ENCODE measurements around the gene CACFD1. TPM values are rescaled to one million over a fixed set of nuclear protein-coding genes. Genes with fewer than 3 reads are reported as not detected.

Gene CACFD1
- polyA plus RNA-seq, 3 donors = 5.0 to 6.7 (median 5.1) TPM

GRCh38 chr9:133420392-133420827 lies 39.4 kb upstream of the CACFD1 start:
- Histone ChIP-seq H3K27me3 (ENCODE audit: control insufficient read depth in 2 of 2, insufficient read depth in 2 of 2, low read length in 2 of 2) (no peaks in the 10 kb centered on the region), H3K79me2 (ENCODE audit: insufficient read depth, low read length) (peaks cover 25% of the 10 kb centered on the region), H3K4me1 (ENCODE audit: control insufficient read depth in 1 of 2, insufficient read depth in 2 of 2, low read length in 2 of 2) (peaks cover 21 to 26% of the 10 kb centered on the region in 2 donors), H3K9ac (ENCODE audit: insufficient read depth, low read length, poor library complexity, severe bottlenecking) (no peak overlapping the region), H3K9me3 (replicated peaks in 1 of 2; ENCODE audit: control insufficient read depth in 1 of 2, insufficient read depth in 1 of 2, low read length in 2 of 2) (no peaks in the 10 kb centered on the region), H3K36me3 (replicated peaks in 1 of 2; ENCODE audit: control insufficient read depth in 1 of 2, insufficient read depth in 2 of 2, low read length in 2 of 2) (peaks cover 0 to 5% of the 10 kb centered on the region in 2 donors), H3K4me2 (replicated peaks; ENCODE audit: extremely low read depth, low read length, poor library complexity, severe bottlenecking) (no peak overlapping the region), H4K20me1 (ENCODE audit: insufficient read depth, low read length) (peaks cover 14% of the 10 kb centered on the region), H3K27ac (ENCODE audit: low read depth in 1 of 2, low read length in 2 of 2) (no peak overlapping the region), H2AFZ (ENCODE audit: insufficient read depth, low read depth, low read length, poor library complexity, severe bottlenecking) (no peak overlapping the region), H3K4me3 (replicated peaks in 1 of 3; ENCODE audit: low read depth in 2 of 3, low read length in 3 of 3) (no peak overlapping the region)
- H3K27ac Mint-ChIP-seq = peak overlapping the region in 2 of 7 donors; percentile 30 to 43
- H3K36me3 Mint-ChIP-seq = peaks cover 0 to 5% of the 10 kb centered on the region in 2 donors
- 57% methylated on average over 5 of the region's 5 CpGs for WGBS (ENCODE audit: insufficient coverage)
- peaks cover 0 to 5% (median 3%) of the 10 kb centered on the region in 3 donors for H3K27me3 Mint-ChIP-seq (ENCODE audit: low read depth in 3 of 3)
- intact Hi-C loops (cut with micrococcal nuclease) = loop anchor here in 1 of 2 donors (5.0 kb wide), 1 partner anchor 37 kb away; the partner anchor contains the start of gene CACFD1
- peaks cover 0 to 8% (median 0%) of the 10 kb centered on the region in 7 donors for H3K9me3 Mint-ChIP-seq
- no peak for TF ChIP-seq CTCF (IDR thresholded peaks at IDR 0.05)
- no peak overlapping the region for H3K4me3 Mint-ChIP-seq
- peaks cover 30% of the 10 kb centered on the region for H3K4me1 Mint-ChIP-seq
- DNase-seq = peak in 2 of 3 donors; percentile 7 to 61

GRCh38 chr9:133421615-133422542 lies 37.9 kb upstream of the CACFD1 start, which contains the start of gene ADAMTS13:
Gene ADAMTS13 (plus strand): TSS chr9:133422367. CDS start chr9:133422444, 77 bp downstream.
- H3K27me3 Mint-ChIP-seq (ENCODE audit: low read depth in 3 of 3) = peaks cover 2 to 11% (median 5%) of the 10 kb centered on the region in 3 donors
- Histone ChIP-seq H2AFZ (ENCODE audit: insufficient read depth, low read depth, low read length, poor library complexity, severe bottlenecking) (peak within 1 kb of the TSS; percentile 50), H3K4me1 (ENCODE audit: control insufficient read depth in 1 of 2, insufficient read depth in 2 of 2, low read length in 2 of 2) (peaks cover 11 to 14% of the 10 kb centered on the region in 2 donors), H3K27me3 (ENCODE audit: control insufficient read depth in 2 of 2, insufficient read depth in 2 of 2, low read length in 2 of 2) (peaks cover 0 to 3% of the 10 kb centered on the region in 2 donors), H3K36me3 (replicated peaks in 1 of 2; ENCODE audit: control insufficient read depth in 1 of 2, insufficient read depth in 2 of 2, low read length in 2 of 2) (no peaks in the 10 kb centered on the region), H3K79me2 (ENCODE audit: insufficient read depth, low read length) (peaks cover 10% of the 10 kb centered on the region), H4K20me1 (ENCODE audit: insufficient read depth, low read length) (peaks cover under 1% of the 10 kb centered on the region), H3K4me3 (replicated peaks in 1 of 3; ENCODE audit: low read depth in 2 of 3, low read length in 3 of 3) (no peak within 1 kb of the TSS), H3K9ac (ENCODE audit: insufficient read depth, low read length, poor library complexity, severe bottlenecking) (no peak within 1 kb of the TSS), H3K9me3 (replicated peaks in 1 of 2; ENCODE audit: control insufficient read depth in 1 of 2, insufficient read depth in 1 of 2, low read length in 2 of 2) (no peaks in the 10 kb centered on the region), H3K27ac (ENCODE audit: low read depth in 1 of 2, low read length in 2 of 2) (no peak within 1 kb of the TSS), H3K4me2 (replicated peaks; ENCODE audit: extremely low read depth, low read length, poor library complexity, severe bottlenecking) (no peak within 1 kb of the TSS)
- H3K27ac Mint-ChIP-seq = peak within 1 kb of the TSS in 4 of 7 donors; percentile 7 to 41 (median 27)
- peaks cover 0 to 6% (median 0%) of the 10 kb centered on the region in 7 donors for H3K9me3 Mint-ChIP-seq
- H3K36me3 Mint-ChIP-seq = no peaks in the 10 kb centered on the region
- 82% methylated on average over 20 of the region's 23 CpGs for WGBS (ENCODE audit: insufficient coverage)
- H3K4me3 Mint-ChIP-seq = no peak within 1 kb of the TSS
- DNase-seq = no peak
- peaks cover 17% of the 10 kb centered on the region for H3K4me1 Mint-ChIP-seq
- intact Hi-C loops (cut with micrococcal nuclease) = loop anchor here in 1 of 2 donors (5.0 kb wide), 1 partner anchor 35 kb away; the partner anchor contains the start of gene CACFD1
- TF ChIP-seq CTCF (IDR thresholded peaks at IDR 0.05) = no peak
